Endothelial cell of umbilical vein (primary cell): ENCODE results near the gene JAKMIP1.

Experiments used
- CTCF ChIP-seq, 2 donors: IDR thresholded peaks; 1 replicate in 1 of 2; 2 replicates in 1 of 2; pipeline ENCODE4 v1.5.1; 2011; ENCODE audit warnings: low read length in 2 of 2, mild to moderate bottlenecking in 2 of 2, moderate library complexity in 2 of 2, control low read depth in 1 of 2, inconsistent platforms in 1 of 2, low read depth in 1 of 2; ENCODE audit not compliant: insufficient read depth in 1 of 2; ENCODE audit errors: extremely low read depth in 1 of 2
- EZH2 ChIP-seq: IDR thresholded peaks from 2 replicates; pipeline ENCODE4 v1.6.1; 2012; ENCODE audit warnings: borderline replicate concordance, low read depth, mild to moderate bottlenecking, moderate library complexity, low read length, inconsistent platforms; ENCODE audit not compliant: severe bottlenecking
- FOS ChIP-seq: IDR thresholded peaks from 2 replicates; pipeline ENCODE4 v1.6.1; 2011; ENCODE audit warnings: mild to moderate bottlenecking, low read length, moderate library complexity, borderline replicate concordance; ENCODE audit not compliant: insufficient read depth
- GATA2 ChIP-seq: IDR thresholded peaks from 2 replicates; pipeline ENCODE4 v1.7.0; 2011; ENCODE audit warnings: low read depth, mild to moderate bottlenecking, moderate library complexity, mixed read lengths, low read length; ENCODE audit not compliant: insufficient read length, insufficient read depth
- JUN ChIP-seq: IDR thresholded peaks from 2 replicates; pipeline ENCODE4 v1.6.1; 2011; ENCODE audit warnings: borderline replicate concordance, low read depth; ENCODE audit not compliant: insufficient read length, insufficient read depth
- MAX ChIP-seq: IDR thresholded peaks from 2 replicates; pipeline ENCODE4 v1.6.1; 2011; ENCODE audit not compliant: insufficient read depth, insufficient read length
- MYC ChIP-seq: IDR thresholded peaks from one replicate; pipeline ENCODE4 v1.6.1; 2011; ENCODE audit warnings: mild to moderate bottlenecking, low read depth, low read length
- POLR2A ChIP-seq: IDR thresholded peaks from 2 replicates; pipeline ENCODE4 v1.6.1; 2012; ENCODE audit warnings: low read depth, mild to moderate bottlenecking, control low read depth, low read length
- POLR2AphosphoS5 ChIP-seq: IDR thresholded peaks from 2 replicates; pipeline ENCODE4 v1.6.1; 2012; ENCODE audit warnings: low read depth, mild to moderate bottlenecking, control low read depth, low read length, moderate library complexity; ENCODE audit not compliant: insufficient read depth

GRCh38 chr4:6030679-6031078, 169.7 kb downstream of the JAKMIP1 start:
- TF ChIP-seq CTCF (IDR thresholded peaks at IDR 0.05; ENCODE audit: extremely low read depth in 1 of 2, insufficient read depth in 1 of 2, low read depth in 1 of 2, low read length in 2 of 2) (no peak), POLR2A (no peak), GATA2 (no peak), FOS (no peak), POLR2AphosphoS5 (no peak), MYC (no peak), EZH2 (no peak), JUN (no peak), MAX (no peak)
